GM19035 (cell line): ENCODE measurements around the gene SLC4A4.
"Not testable (repeated sequence)": the region's sequence is repeated elsewhere in the genome, so short reads cannot be mapped to it uniquely, and the experiment has no call there.

Experiments
- ATAC-seq: cut with Tn5 transposase; IDR thresholded peaks from one replicate; pipeline ENCODE4 v1.9.1; 2021; ENCODE audit not compliant: unreplicated experiment

The SLC4A4 gene

DNA sequence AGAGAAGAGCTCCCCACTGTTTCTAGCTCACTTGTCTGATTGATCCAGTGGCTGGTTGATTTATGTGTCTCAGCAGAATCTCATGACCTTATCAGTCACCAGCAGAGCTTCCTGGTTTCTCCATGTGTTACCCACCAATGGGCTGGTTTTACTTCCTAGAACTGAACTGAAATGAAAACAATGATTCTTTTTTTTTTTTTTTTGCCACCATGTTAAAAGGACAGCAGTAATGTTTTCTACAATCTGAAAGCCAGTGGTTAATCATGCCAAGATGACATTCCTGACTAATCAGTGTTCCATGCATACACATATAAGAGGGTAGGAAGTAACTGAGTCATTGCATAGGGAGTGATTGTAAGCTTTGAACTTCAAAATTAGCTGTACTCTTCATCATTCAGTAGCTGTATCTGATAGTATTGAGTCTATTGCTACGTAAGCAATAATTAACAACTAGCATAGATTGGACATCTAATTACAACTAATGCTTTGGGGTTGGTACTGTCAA lies 67.7 kb downstream of the SLC4A4 start:
- ATAC-seq: no peak

DNA sequence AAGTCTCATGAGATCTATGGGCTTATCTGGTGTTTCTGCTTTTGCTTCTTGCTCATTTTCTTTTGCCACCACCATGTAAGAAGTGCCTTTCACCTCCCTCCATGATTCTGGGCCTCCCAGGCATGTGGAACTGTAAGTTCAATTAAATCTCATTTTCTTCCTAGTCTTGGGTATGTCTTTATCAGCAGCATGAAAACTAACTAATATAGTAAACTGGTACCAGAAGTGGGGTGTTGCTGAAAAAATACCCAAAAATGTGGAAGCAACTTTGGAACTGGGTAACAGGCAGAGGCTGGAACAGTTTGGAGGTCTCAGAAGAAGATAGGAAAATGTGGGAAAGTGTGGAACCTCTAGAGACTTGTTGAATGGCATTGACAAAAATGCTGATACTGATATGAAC lies 70.1 kb downstream of the SLC4A4 start:
- ATAC-seq: not testable (repeated sequence)

DNA sequence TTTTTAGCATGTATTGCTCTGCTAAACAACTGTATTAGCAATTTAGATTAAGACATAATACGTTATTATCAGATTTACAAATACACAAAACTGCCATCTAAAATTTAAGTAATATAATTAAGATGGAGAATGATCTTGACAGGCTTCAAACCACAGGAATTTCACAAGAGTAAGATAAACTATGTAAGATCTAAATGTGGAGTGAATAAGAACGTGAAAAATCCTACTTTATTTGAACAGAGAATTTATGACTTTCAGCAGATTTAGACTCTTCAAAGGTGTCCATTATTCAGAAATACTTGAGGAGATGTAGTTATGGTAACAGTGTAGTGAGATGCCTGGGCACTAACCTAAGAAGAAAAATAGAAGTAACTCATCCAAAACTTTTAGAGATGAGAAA lies 73.2 kb downstream of the SLC4A4 start:
- no peak for ATAC-seq

DNA sequence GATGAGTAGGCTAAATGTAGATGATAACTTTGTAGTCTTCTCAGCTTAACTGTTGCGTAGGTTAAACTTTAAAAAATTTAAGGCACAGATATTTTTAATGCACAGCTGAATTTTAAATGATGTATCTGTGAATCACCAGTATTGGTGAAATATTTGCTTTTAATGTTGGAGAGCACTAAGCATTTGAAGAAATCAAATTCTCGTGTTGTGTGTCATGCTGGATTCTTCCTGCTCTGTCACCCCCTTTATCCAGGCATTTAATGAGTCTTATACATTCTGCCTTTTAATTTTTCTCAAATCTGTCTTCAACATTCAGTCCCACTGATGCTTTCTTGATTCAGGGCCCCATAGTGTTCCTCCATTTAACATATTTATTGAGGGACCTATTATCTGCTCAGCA lies 76.7 kb downstream of the SLC4A4 start:
- no peak for ATAC-seq

DNA sequence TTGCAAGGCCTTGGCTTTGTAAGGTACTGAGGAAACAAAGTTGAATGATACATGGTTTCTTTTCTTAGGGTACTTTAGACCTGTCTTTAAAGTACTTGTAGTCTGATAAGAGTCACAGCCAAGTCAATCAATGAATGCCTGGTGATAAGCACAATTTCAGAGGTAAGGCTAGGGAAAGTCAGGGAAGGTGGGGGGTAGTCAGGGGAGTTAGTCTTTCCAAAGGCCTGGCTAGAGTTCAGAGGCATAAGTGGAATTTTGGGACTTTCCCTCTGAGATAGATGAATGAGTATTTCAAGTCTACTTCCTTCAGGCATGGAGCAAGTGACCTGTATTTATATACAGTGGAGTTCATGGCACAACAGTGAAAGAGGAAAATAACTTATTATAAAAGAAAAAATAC lies 78.3 kb downstream of the SLC4A4 start:
- ATAC-seq: no peak

DNA sequence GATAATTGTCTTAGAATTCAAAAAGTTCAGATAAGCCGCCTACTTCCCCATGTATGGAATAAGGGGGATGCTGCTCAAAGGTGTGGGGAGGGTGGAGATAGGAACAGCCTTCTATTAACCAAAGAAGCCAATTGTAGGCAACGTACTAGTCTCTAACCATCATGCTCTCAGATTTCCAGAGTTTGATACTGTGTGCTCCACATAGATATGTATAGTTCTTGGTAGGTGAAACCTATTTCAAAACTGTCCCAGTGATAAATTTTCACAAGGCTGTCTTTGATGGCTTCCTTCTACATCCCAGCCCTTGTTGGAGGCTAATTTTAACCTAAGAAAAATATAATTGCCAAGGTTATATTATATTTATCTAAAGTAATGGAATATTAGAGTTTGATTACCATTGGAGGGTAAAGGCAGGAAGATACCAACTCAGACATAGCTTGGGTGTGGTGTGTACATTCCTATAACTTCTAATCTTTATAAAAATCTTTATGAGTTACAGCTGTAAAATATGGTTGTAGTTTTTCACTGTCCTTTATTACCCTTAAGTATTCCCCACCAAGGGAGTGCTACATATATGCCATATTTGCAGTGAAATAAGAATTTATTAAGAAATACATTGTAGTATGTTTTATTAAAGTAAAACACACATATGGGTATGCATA lies 87.7 kb downstream of the SLC4A4 start:
- no peak for ATAC-seq

DNA sequence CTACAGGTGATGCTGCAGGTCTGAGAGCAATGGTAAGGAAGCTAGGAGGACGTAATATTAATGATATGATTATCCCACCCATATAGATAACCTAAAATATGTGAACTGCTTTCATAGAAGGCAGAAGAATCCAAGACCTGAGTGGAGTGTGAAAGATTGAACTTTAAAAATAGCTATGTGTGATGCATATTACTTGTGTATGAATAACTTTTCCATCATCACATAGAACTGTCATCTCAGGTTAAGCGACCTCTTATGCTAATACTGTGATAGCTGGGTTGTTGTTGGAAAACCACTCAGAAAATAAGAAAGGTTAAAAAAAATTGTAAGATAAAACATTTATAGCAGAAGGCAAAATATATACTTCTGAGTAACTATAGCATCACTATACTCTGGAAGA lies 90.3 kb downstream of the SLC4A4 start:
- ATAC-seq: no peak

DNA sequence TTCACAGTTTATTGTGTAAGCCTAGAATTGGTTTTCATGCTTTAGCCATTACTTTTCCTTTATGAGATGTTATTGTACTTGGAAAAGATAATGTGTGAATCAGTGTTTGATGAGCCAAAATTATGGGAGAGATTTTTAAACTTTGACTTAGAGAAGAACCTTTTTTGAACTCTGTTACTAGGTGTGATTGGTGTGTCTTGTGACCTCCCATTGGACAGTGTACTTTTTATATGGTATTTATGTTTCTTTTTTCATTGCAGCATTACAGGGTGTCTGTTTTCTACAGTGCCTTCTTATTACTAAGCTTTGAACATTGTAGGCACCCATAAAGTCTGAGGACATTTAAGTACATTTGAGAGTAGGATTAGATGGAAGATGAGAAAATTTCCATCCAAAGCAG lies 91.1 kb downstream of the SLC4A4 start:
- ATAC-seq: no peak

DNA sequence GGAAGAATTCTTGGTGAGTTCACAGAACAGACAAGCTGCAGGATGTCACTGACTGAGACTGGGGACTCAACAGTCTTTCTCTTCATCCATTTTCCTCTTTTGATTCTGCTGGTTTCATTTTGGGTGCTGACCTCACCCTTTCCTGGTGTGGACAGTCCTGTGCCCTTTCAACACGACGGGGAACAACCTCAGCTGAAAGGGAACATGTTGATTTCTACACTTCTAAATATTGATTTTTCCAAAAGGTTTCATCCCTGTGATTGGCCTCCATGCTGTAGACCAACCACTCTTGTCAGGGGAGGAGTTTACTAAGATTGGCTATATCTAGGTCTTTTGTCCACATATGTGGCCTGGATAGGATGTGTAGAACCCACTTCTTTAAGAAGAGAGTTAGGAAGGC lies 91.8 kb downstream of the SLC4A4 start:
- ATAC-seq: no peak

DNA sequence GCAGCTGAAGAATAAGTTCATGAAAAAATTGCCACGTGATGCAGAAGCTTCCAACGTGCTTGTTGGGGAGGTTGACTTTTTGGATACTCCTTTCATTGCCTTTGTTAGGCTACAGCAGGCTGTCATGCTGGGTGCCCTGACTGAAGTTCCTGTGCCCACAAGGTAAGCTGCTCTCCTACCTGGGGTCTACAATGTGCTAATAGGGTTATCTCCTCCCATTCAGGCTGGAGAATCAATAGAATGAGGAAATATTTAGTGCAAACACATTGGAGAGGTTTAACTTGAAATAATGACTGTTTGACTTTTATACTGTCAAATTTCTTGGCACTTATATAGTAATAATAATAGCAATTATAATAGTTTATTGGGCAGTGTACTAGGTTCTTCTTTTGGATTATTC lies 101.8 kb downstream of the SLC4A4 start:
- ATAC-seq: no peak

DNA sequence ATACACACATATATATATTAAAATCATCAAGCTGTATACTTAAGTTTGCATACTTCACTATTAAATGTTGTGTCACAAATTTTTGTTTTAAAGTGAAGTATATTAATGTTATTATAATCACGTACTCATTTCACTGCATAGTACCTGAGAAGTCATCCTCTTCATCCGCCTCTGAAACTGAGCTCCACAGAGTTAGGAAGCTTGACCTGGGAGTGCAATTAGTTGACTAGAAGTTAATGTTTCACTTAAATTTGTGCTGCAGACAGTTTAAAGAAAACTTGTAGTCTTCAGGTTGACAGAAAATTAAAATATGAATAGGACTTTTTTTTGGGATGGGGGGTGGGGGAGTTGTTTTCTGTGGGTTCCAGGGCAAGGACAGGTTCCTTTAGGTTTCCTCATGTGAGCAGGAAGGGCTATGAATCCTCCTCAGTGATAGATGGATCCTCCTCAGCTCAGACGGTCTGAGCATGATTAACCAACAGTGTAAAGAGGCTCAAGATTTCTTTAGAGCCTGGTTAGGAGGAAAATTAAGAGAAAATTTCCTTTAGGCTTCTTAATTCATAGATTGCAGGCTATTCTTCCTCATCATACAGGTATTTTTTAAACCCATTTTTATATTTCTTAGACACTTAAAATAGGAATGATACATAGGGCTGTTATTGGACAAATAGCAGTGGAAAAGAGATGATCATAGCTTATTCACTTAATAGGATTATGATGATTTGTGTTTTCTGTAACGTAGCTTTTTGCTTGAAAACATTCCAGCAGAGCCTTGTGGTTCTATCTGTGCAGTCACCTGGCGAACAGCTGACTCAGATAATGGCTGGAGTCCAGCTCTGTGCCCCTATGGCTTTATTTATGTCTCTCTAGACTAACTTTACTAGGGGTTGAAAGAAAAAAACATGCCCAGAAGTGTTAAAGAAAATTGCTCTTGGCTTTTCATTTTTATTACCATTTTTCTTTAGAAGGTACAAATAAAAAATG lies 102.7 kb downstream of the SLC4A4 start:
- no peak for ATAC-seq

DNA sequence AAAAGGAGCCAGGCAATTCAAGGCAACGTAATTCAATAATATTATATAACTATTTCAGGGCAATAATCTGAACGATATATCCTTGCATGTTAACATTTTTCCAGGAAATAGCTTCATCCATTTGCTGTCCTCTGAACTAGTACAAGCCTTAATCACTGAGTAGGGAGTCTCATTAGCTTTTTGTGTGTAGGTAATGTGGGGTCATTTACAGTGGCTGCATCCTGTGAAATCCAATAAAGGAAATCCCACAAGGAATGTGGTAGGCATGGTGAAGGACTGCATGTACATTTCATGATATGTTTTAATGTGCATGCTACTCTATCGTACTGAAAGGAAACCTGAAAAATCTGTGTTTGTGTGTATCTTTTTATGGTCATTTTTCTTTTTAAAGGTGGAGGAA lies 103.5 kb downstream of the SLC4A4 start:
- ATAC-seq: no peak

DNA sequence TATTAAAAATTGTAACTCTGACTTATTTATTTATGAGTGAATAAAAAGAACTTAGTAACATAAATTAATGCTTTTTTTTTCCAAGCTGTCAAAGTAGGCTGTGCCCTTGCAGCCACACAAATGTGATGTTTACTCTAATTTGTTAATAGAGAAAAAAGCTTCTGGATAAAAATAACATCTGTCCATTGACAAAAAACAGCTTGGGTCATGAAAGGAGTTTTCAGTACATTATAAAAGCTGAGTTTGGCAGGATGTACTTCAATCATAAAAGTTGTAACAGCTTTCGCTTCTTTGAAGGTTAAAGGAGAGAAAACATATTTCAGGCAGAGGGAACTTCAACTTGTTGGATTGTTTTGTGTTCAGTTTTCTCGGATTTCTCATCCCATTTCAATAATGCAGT lies 105.6 kb downstream of the SLC4A4 start:
- no peak for ATAC-seq

DNA sequence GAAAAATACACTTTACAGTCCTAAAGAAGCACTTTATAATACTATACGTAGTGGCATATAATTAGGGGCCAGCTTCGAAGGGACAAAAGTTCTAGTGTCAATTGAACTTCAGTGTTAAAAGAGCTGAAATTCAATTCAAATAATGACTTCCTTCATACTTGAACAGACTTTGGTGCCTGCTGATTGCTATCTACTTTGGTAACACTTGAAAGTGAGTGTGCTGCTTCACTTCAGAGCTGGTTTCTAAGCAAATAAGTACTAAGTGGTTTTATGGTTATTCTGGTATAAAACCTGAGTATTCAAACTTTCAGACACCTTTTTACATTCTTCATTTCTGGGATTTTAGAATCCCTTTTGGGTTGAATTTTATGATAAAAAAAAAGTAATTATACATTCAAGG lies 107.0 kb downstream of the SLC4A4 start:
- no peak for ATAC-seq

DNA sequence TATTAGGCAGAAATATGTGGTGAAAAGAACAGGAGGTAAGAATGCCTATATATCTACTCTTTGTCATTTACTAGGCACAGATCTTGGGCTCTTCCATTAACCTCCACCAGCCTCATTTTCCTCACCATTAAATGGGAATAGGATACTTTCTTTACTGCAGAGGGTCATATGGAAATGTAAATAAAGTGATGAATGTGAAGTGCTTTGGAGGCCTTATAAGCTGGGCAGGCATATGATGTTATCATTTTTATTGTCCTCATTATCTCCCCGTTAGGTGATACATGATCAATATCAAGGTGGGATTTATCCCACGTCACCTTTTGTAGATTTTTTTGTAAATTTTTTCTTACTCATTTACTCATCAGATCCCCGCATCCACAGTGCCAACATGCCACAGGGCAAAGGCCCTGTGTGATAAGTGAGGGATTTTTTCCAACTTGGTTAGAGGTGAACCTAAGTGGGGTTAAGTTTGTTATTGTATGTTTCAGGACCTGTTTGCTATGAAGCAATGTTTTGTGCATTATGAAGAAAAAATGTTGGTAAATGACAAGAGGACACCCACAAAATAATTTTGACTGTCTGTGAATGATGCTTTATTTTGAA lies 107.8 kb downstream of the SLC4A4 start:
- ATAC-seq: no peak

DNA sequence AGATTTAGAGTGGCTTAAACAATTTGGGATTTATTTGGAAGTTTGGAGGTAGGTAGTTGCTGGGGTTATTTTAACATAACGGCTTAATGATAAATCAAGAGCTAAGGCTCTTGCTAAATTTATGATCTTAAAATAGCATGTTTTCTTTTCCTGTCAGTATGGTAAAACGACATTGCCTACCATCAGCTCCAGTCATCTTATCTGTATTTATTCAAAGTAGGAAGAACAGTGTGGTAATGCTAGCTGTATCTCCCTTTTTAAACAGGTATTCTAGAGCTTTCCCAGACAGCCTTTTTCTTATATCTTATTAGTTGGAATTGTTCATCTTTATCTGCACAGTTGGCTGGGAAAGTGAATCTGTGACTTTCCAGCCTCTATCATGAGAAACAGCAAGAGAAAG lies 110.2 kb downstream of the SLC4A4 start:
- no peak for ATAC-seq

DNA sequence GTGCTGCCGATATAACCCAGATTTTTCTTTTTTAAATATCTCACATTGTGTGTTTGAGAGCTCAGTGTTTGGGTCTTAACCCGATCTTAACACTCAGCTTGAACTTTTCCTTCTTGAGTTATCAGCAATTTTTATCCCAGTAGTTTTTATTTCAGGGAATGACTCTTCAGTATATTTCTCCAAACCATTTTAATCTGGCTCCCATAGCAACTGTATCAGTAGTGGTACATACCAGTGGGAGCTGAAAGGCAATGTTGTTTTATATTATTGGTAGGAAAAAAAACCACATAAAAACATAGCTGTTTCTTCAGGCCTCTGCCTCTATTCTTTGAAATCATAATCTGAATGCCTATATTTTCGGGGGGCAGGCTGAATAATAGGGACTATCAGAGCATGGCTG lies 111.1 kb downstream of the SLC4A4 start:
- no peak for ATAC-seq

DNA sequence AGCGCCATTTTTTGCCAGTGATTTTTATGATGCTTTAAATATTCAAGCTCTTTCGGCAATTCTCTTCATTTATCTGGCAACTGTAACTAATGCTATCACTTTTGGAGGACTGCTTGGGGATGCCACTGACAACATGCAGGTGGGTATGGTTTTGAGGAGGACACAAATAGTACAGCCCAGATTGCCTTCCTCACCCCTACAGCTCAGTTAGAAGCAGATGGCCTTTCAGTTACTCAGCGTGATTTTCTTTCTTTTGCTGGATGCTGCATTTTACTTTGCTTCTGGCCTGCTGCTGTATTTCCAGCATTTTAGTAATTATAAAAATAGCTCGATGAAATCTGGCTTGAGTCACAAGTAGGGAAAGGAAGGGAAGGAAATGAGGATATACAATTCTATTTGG lies 114.7 kb downstream of the SLC4A4 start:
- ATAC-seq: no peak

DNA sequence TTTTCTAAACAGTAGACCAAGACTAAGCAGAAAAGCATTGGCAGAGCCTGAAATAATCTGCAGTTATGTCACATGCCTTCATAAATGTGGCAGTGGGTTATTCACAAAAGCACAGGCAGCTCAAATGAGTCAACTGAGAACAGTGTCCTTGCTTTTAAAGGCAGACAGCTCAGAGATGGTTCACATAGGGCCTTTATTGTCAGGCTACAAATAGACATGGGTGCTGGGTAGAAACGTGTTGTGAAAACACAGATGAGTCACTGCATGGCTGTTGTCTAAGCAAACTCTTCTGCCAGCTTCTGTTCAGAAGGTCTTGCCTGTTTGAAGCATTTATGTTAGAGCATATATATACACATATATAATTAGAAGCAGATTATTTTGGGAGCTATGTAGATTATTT lies 118.0 kb downstream of the SLC4A4 start:
- ATAC-seq: no peak

DNA sequence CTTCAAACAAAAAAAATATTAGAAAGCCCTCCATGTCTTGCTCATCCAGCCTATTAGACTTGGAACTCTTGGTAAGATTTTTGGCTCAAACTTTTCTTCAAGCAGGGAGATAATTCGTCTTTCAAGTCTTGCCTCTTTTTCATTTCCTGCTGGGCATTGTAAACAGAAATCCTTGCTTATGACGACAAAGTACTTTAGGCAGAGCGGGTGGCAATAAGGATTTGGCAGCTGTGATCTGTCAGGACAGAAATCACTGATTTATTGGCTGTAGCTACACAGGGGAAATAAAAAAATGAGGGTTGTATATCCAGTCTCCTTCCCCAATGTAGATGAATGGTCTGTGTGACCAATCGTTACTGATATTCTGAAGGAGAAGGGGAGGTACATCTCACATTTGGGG lies 121.6 kb downstream of the SLC4A4 start:
- ATAC-seq: no peak

DNA sequence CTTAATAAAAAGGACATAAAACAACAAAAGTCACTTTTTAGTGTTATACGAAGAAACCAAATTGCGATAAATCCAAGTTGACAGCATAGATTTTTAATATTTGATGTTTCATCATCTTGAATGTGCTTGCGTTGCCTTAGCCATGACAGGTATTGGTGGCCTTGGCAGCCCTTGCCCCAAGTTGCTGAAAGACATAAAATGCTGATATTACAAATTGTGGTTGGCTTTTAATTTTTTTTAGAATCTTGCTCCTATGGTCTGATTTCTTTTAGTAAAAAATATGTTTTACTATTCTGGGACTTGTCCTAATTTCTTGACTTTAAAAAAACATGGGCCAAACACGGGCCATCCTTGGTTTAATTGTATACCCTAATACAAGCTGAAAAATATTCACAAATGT lies 122.6 kb downstream of the SLC4A4 start:
- no peak for ATAC-seq

DNA sequence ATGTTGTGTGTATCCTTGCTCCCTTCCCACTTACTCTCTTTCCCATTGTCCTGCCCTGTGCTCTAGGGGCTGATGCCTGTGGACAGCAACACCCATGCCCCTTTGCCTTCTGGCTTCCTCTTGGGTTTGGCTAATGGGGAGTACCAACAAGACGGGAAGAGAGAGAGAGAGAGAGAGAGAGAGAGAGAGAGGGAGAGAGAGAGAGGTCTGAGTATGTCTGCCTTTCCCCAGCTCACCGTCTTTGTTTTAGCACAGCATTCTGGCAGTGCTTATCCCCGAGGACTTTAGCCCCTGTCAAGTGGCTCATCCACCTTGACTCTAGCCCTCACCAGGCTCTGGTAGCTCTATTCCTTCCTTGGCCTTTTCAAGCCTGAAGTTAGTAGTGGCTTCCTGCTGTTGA lies 128.0 kb downstream of the SLC4A4 start:
- ATAC-seq: no peak
